Endothelial cell of hepatic sinusoid (primary cell): ENCODE measurements around the gene CHURC1.

ENCODE experiments used
- in situ Hi-C: cut with HindIII; loops from 2 replicates; pipeline ENCODE4 v1.10.0; 2017; ENCODE audit warnings: low sequenced_read_pairs

CHURC1 gene

DNA sequence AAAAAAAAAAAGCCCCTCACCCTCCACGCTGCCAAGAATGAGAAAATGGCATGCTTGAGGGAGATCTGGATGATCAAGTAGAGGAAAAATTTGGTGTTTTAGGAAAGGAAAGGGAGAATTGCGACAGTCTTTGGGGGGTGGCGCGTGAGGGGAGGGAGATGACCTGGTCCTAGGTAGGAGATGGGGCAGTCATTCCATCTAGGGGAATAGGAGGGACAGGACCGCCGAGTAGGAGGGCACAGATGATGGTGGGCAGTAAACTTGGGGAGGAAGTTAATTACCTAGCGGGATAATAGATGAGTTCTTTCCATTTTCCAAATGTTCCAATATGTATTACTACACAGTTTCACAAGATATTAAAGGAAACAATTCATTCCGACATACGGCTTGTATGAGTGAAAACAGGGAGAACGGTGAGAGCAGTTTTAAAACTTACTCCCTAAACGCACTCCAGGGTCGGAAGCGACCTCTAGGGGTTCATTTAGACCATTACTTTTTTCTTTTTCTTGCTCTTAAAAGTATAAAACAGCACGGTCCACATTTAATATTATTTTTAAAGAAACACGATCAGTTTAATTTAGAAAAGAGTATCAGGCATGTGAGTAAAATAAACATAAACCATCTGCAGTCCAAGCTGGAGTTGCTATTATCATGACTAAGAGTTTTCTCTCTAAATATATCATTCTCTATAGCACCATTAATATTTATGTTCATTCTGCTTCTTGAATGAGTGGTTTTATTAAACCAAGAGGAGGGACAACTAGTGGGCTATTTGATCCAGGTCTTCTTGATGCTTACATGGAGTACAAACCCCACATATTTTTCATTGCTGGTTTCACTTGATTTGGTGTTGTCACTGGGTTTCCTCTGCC, 69.4 kb downstream of the CHURC1 start:
- in situ Hi-C loops: no loop called here
